ENCODE measurements around the gene RCBTB1. TPM values are rescaled to one million over a fixed set of nuclear protein-coding genes. Genes with fewer than 3 reads are reported as not detected.

Gene RCBTB1
- total and polyA plus RNA-seq, 2 donors (not counting 3 experiments of a cell fraction or from before 2014, with no cell fraction given), result 12.1 to 23.8 TPM

- no peaks in the 10 kb centered on the region for H3K27me3 ChIP-seq (ENCODE audit: control insufficient read depth in 2 of 2, insufficient read depth in 2 of 2, low read length in 2 of 2)
- no peaks in the 10 kb centered on the region for H4K20me1 ChIP-seq (replicated peaks; ENCODE audit: control insufficient read depth, extremely low read depth, insufficient read depth, low read length)
- H3K9ac ChIP-seq (replicated peaks; ENCODE audit: extremely low read depth, insufficient read depth, low read length), result no peak overlapping the region
- ChIA-PET POLR2A (no interaction called here), CTCF (interaction anchor here (1.2 to 3.8 kb wide), 5 partner anchors 9 to 40 kb away, joined by 3 to 18 read pairs (median 6); no protein-coding TSS in a partner anchor)
- TF ChIP-seq MYC (IDR thresholded peaks at IDR 0.05; ENCODE audit: low read depth, low read length) (no peak), EZH2 (IDR thresholded peaks at IDR 0.05; ENCODE audit: borderline replicate concordance, low read depth, low read length, severe bottlenecking) (no peak), MAX (IDR thresholded peaks at IDR 0.05; ENCODE audit: insufficient read depth, insufficient read length) (no peak), GATA2 (IDR thresholded peaks at IDR 0.05; ENCODE audit: insufficient read depth, insufficient read length, low read depth, low read length) (no peak), POLR2A (IDR thresholded peaks at IDR 0.05; ENCODE audit: low read depth, low read length) (no peak), CTCF (IDR thresholded peaks at IDR 0.05; ENCODE audit: extremely low read depth in 1 of 2, insufficient read depth in 1 of 2, low read depth in 1 of 2, low read length in 2 of 2) (no peak), POLR2AphosphoS5 (IDR thresholded peaks at IDR 0.05; ENCODE audit: insufficient read depth, low read depth, low read length) (no peak), FOS (IDR thresholded peaks at IDR 0.05; ENCODE audit: borderline replicate concordance, insufficient read depth, low read length) (no peak), JUN (IDR thresholded peaks at IDR 0.05; ENCODE audit: borderline replicate concordance, insufficient read depth, insufficient read length, low read depth) (no peak)
- no peak overlapping the region for H3K4me3 ChIP-seq (replicated peaks in 1 of 3; ENCODE audit: insufficient read depth in 1 of 3, low read depth in 1 of 3, low read length in 3 of 3)
- DNase-seq (ENCODE audit: low read depth, low spot score) (no peak), FAIRE-seq (no peak)
- no TSS peak for BruUV-seq (replicated peaks)
- H3K4me1 ChIP-seq (ENCODE audit: control insufficient read depth, extremely low read depth, insufficient read depth, low read length), result peaks cover 37% of the 10 kb centered on the region
- H3K9me1 ChIP-seq (replicated peaks; ENCODE audit: control insufficient read depth, extremely low read depth, insufficient read depth, low read length), result no peaks in the 10 kb centered on the region
- intact Hi-C loops (cut with micrococcal nuclease) (loop anchor here (1.0 kb wide), 1 partner anchor 14 kb away; no protein-coding TSS in a partner anchor), dilution Hi-C loops (cut with MboI; ENCODE audit: extremely low pct_ligation_motif_present, low sequenced_read_pairs) (no loop called here)
- H2AFZ ChIP-seq (ENCODE audit: low read depth, low read length), result no peak overlapping the region
- H3K79me2 ChIP-seq (ENCODE audit: control insufficient read depth, insufficient read depth, low read length), result no peaks in the 10 kb centered on the region
- no peaks in the 10 kb centered on the region for H3K36me3 ChIP-seq (ENCODE audit: control insufficient read depth in 2 of 2, extremely low read depth in 1 of 2, insufficient read depth in 2 of 2, low read length in 2 of 2)
- no peak overlapping the region for H3K4me2 ChIP-seq (ENCODE audit: insufficient read depth, low read length)
- no peaks in the 10 kb centered on the region for H3K9me3 ChIP-seq (replicated peaks; ENCODE audit: control insufficient read depth, insufficient read depth, low read length)
- H3K27ac ChIP-seq (ENCODE audit: insufficient read depth, low read depth, low read length), result peak overlapping the region; percentile 62
These were observed 45.2 kb upstream of the RCBTB1 start for GRCh38 chr13:49630580-49630979.
